BLaER1 treated with 17β-estradiol and CSF1 and Interleukin-3, amounts not matched to agents 10 nM and 100 nM (cell line): ENCODE data around the gene DARS1.

Experiments
- H3K27ac ChIP-seq, 11 experiments: shearing (Covaris generic); formaldehyde crosslinking; 2 replicates each; pipeline ENCODE4 v1.8.1; 2022
- H3K27me3 ChIP-seq, 11 experiments: shearing (Covaris generic); formaldehyde crosslinking; 2 replicates each; pipeline ENCODE4 v1.8.1; 2022
- H3K36me3 ChIP-seq, 11 experiments: shearing (Covaris generic); formaldehyde crosslinking; 2 replicates each; pipeline ENCODE4 v1.8.1; 2022
- H3K4me1 ChIP-seq, 10 experiments: shearing (Covaris generic); formaldehyde crosslinking; 2 replicates each; pipeline ENCODE4 v1.8.1; 2022
- H3K4me2 ChIP-seq, 11 experiments: shearing (Covaris generic); formaldehyde crosslinking; 2 replicates each; pipeline ENCODE4 v1.8.1; 2022
- H3K4me3 ChIP-seq, 10 experiments: shearing (Covaris generic); formaldehyde crosslinking; 2 replicates each; pipeline ENCODE4 v1.8.1; 2022
- H3K9ac ChIP-seq, 11 experiments: shearing (Covaris generic); formaldehyde crosslinking; 2 replicates each; pipeline ENCODE4 v1.8.1; 2022
- H3K9me3 ChIP-seq, 11 experiments: shearing (Covaris generic); formaldehyde crosslinking; replicated peaks in 1 of 11; 2 replicates each; pipeline ENCODE4 v1.8.1; 2022
- H4K20me1 ChIP-seq, 11 experiments: shearing (Covaris generic); formaldehyde crosslinking; 2 replicates each; pipeline ENCODE4 v1.8.1; 2022
- Cebpa-rat ChIP-seq, 11 experiments: shearing (Covaris generic); IDR thresholded peaks; 2 replicates each; pipeline ENCODE4 v1.8.1; 2022

DARS1 gene

GRCh38 chr2:136027112-136027511, 41.7 kb upstream of the DARS1 start:
- Histone ChIP-seq H3K9ac (no peak overlapping the region), H4K20me1 (no peaks in the 10 kb centered on the region), H3K4me3 (no peak overlapping the region), H3K36me3 (no peaks in the 10 kb centered on the region), H3K4me2 (no peak overlapping the region), H3K27ac (no peak overlapping the region), H3K9me3 (peaks cover 4 to 22% (median 9%) of the 10 kb centered on the region in 11 experiments; a peak in 13 of 22 replicates), H3K27me3 (peaks cover 0 to 16% (median 10%) of the 10 kb centered on the region in 11 experiments; a peak in 15 of 22 replicates), H3K4me1 (peaks cover 12 to 34% (median 18%) of the 10 kb centered on the region in 10 experiments)
- no peak for TF ChIP-seq Cebpa-rat (IDR thresholded peaks at IDR 0.05)

- Histone ChIP-seq H3K4me2 (peak overlapping the region; percentile 8 to 40 (median 21); a peak in 14 of 22 replicates), H3K4me1 (peaks cover 8 to 47% (median 19%) of the 10 kb centered on the region in 10 experiments), H3K4me3 (no peak overlapping the region), H3K9me3 (peaks cover 4 to 22% (median 9%) of the 10 kb centered on the region in 11 experiments; a peak in 13 of 22 replicates), H4K20me1 (no peaks in the 10 kb centered on the region), H3K27ac (peak overlapping the region in 2 of 11 experiments; percentile 1 to 82; a peak in 2 of 22 replicates), H3K27me3 (peaks cover 0 to 16% (median 10%) of the 10 kb centered on the region in 11 experiments; a peak in 15 of 22 replicates), H3K36me3 (no peaks in the 10 kb centered on the region), H3K9ac (no peak overlapping the region)
- TF ChIP-seq Cebpa-rat (IDR thresholded peaks at IDR 0.05), result no peak
Measured at GRCh38 chr2:136025057-136025973, 39.9 kb upstream of the DARS1 start.

GRCh38 chr2:136024616-136025015, 39.2 kb upstream of the DARS1 start:
- H3K9me3 ChIP-seq, result peaks cover 4 to 22% (median 9%) of the 10 kb centered on the region in 11 experiments; a peak in 13 of 22 replicates
- H3K27me3 ChIP-seq, result peaks cover 0 to 16% (median 10%) of the 10 kb centered on the region in 11 experiments; a peak in 15 of 22 replicates
- H3K36me3 ChIP-seq, result no peaks in the 10 kb centered on the region
- H4K20me1 ChIP-seq, result no peaks in the 10 kb centered on the region
- H3K4me1 ChIP-seq, result peaks cover 13 to 54% (median 25%) of the 10 kb centered on the region in 10 experiments
- no peak for TF ChIP-seq Cebpa-rat (IDR thresholded peaks at IDR 0.05)
- H3K27ac ChIP-seq, result peak overlapping the region in 3 of 11 experiments; percentile 64 to 82 (median 78); a peak in 5 of 22 replicates
- no peak overlapping the region for H3K4me3 ChIP-seq
- no peak overlapping the region for H3K9ac ChIP-seq
- H3K4me2 ChIP-seq, result no peak overlapping the region; a peak in 2 of 22 replicates

GRCh38 chr2:136024185-136024584, 38.8 kb upstream of the DARS1 start:
- no peak overlapping the region for H3K9ac ChIP-seq
- H3K27ac ChIP-seq, result peak overlapping the region in 3 of 11 experiments; percentile 64 to 82 (median 78); a peak in 8 of 22 replicates
- peaks cover 17 to 59% (median 30%) of the 10 kb centered on the region in 10 experiments for H3K4me1 ChIP-seq
- no peaks in the 10 kb centered on the region for H4K20me1 ChIP-seq
- H3K36me3 ChIP-seq, result no peaks in the 10 kb centered on the region
- TF ChIP-seq Cebpa-rat (IDR thresholded peaks at IDR 0.05), result no peak
- peaks cover 4 to 22% (median 9%) of the 10 kb centered on the region in 11 experiments; a peak in 13 of 22 replicates for H3K9me3 ChIP-seq
- no peak overlapping the region for H3K4me3 ChIP-seq
- H3K27me3 ChIP-seq, result peaks cover 0 to 16% (median 10%) of the 10 kb centered on the region in 11 experiments; a peak in 15 of 22 replicates
- H3K4me2 ChIP-seq, result peak overlapping the region in 3 of 11 experiments; percentile 48 to 76 (median 76); a peak in 3 of 22 replicates

GRCh38 chr2:136023416-136023815, 38.0 kb upstream of the DARS1 start:
- peaks cover 0 to 16% (median 10%) of the 10 kb centered on the region in 11 experiments; a peak in 15 of 22 replicates for H3K27me3 ChIP-seq
- peak overlapping the region in 8 of 11 experiments; percentile 28 to 82 (median 62); a peak in 12 of 22 replicates for H3K27ac ChIP-seq
- TF ChIP-seq Cebpa-rat (IDR thresholded peaks at IDR 0.05), result no peak
- H3K36me3 ChIP-seq, result no peaks in the 10 kb centered on the region
- H3K9ac ChIP-seq, result peak overlapping the region in 2 of 11 experiments; percentile 32 to 56; a peak in 2 of 22 replicates
- H4K20me1 ChIP-seq, result no peaks in the 10 kb centered on the region
- H3K9me3 ChIP-seq, result peaks cover 4 to 18% (median 9%) of the 10 kb centered on the region in 11 experiments; a peak in 14 of 22 replicates
- peaks cover 25 to 66% (median 37%) of the 10 kb centered on the region in 10 experiments for H3K4me1 ChIP-seq
- peak overlapping the region in 7 of 11 experiments; percentile 47 to 76 (median 57); a peak in 12 of 22 replicates for H3K4me2 ChIP-seq
- no peak overlapping the region for H3K4me3 ChIP-seq

- Histone ChIP-seq H3K9ac (peak overlapping the region in 4 of 11 experiments; percentile 24 to 56 (median 28); a peak in 6 of 22 replicates), H3K9me3 (peaks cover 0 to 15% (median 8%) of the 10 kb centered on the region in 11 experiments; a peak in 13 of 22 replicates), H3K4me3 (no peak overlapping the region), H3K4me2 (peak overlapping the region; percentile 18 to 76 (median 52); a peak in 21 of 22 replicates), H3K4me1 (peaks cover 26 to 74% (median 41%) of the 10 kb centered on the region in 10 experiments), H3K27me3 (peaks cover 0 to 16% (median 10%) of the 10 kb centered on the region in 11 experiments; a peak in 15 of 22 replicates), H3K36me3 (no peaks in the 10 kb centered on the region), H4K20me1 (no peaks in the 10 kb centered on the region), H3K27ac (peak overlapping the region in 9 of 11 experiments; percentile 5 to 82 (median 61); a peak in 16 of 22 replicates)
- peak in 8 of 11 experiments; percentile 23 to 72 (median 52); a peak in 7 of 22 replicates for TF ChIP-seq Cebpa-rat (IDR thresholded peaks at IDR 0.05)
Measured at GRCh38 chr2:136022396-136023146, 37.1 kb upstream of the DARS1 start.

GRCh38 chr2:136021976-136022375, 36.5 kb upstream of the DARS1 start:
- no peak overlapping the region for H3K4me3 ChIP-seq
- peak overlapping the region in 9 of 11 experiments; percentile 5 to 82 (median 61); a peak in 16 of 22 replicates for H3K27ac ChIP-seq
- no peaks in the 10 kb centered on the region for H4K20me1 ChIP-seq
- TF ChIP-seq Cebpa-rat (IDR thresholded peaks at IDR 0.05), result no peak
- H3K4me1 ChIP-seq, result peaks cover 26 to 80% (median 41%) of the 10 kb centered on the region in 10 experiments
- peaks cover 0 to 15% (median 8%) of the 10 kb centered on the region in 11 experiments; a peak in 13 of 22 replicates for H3K9me3 ChIP-seq
- peak overlapping the region in 3 of 11 experiments; percentile 24 to 56 (median 32); a peak in 6 of 22 replicates for H3K9ac ChIP-seq
- peaks cover 0 to 16% (median 10%) of the 10 kb centered on the region in 11 experiments; a peak in 15 of 22 replicates for H3K27me3 ChIP-seq
- H3K36me3 ChIP-seq, result no peaks in the 10 kb centered on the region
- H3K4me2 ChIP-seq, result peak overlapping the region in 8 of 11 experiments; percentile 47 to 76 (median 56); a peak in 15 of 22 replicates

GRCh38 chr2:136021406-136021805, 36.0 kb upstream of the DARS1 start:
- peaks cover 0 to 15% (median 9%) of the 10 kb centered on the region in 11 experiments; a peak in 15 of 22 replicates for H3K9me3 ChIP-seq
- H3K36me3 ChIP-seq, result no peaks in the 10 kb centered on the region
- H3K9ac ChIP-seq, result no peak overlapping the region
- no peak overlapping the region for H3K4me3 ChIP-seq
- H3K27me3 ChIP-seq, result peaks cover 0 to 15% (median 10%) of the 10 kb centered on the region in 11 experiments; a peak in 15 of 22 replicates
- no peaks in the 10 kb centered on the region for H4K20me1 ChIP-seq
- no peak for TF ChIP-seq Cebpa-rat (IDR thresholded peaks at IDR 0.05)
- H3K4me1 ChIP-seq, result peaks cover 28 to 86% (median 44%) of the 10 kb centered on the region in 10 experiments
- H3K27ac ChIP-seq, result peak overlapping the region in 3 of 11 experiments; percentile 23 to 82 (median 78); a peak in 2 of 22 replicates
- H3K4me2 ChIP-seq, result peak overlapping the region in 4 of 11 experiments; percentile 2 to 74 (median 19); a peak in 4 of 22 replicates
